ENCODE measurements around the gene KLHL33.

Gene KLHL33

DNA sequence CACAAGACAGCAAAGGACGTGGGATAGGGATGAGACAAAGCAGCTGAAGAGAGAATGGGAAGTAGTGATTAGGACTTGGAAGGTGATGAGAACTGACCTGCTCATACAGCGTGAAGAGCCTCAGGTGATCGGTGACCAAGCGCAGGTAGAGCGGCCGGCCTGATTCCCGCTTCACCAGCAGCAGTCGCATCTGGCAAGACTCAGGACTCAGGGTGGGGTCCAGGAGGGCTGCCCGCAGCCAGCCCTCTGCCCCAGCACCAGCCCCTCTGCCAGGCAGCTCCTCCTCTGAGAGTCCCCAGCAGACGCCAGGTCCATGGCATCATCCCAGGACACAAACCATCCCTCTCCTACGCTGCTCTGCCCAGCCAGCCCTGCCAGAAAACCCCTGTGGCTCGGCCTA, 53.4 kb downstream of the KLHL33 start:
- H3K4me1 ChIP-seq (ENCODE audit: insufficient read depth, low read length), result no peaks in the 10 kb centered on the region
- H3K9ac ChIP-seq (ENCODE audit: low read length), result no peak overlapping the region
- no peaks in the 10 kb centered on the region for H3K27me3 ChIP-seq (ENCODE audit: control insufficient read depth in 1 of 2, insufficient read depth in 2 of 2, low read length in 2 of 2)
- no peak overlapping the region for H3K4me3 ChIP-seq (ENCODE audit: low read depth in 1 of 2, low read length in 2 of 2)
- H3K9me3 ChIP-seq (ENCODE audit: low read length), result no peaks in the 10 kb centered on the region
- no peak overlapping the region for H3K27ac ChIP-seq (ENCODE audit: low read depth, low read length)
- H3K36me3 ChIP-seq (ENCODE audit: insufficient read depth, low read length), result peaks cover 95% of the 10 kb centered on the region

DNA sequence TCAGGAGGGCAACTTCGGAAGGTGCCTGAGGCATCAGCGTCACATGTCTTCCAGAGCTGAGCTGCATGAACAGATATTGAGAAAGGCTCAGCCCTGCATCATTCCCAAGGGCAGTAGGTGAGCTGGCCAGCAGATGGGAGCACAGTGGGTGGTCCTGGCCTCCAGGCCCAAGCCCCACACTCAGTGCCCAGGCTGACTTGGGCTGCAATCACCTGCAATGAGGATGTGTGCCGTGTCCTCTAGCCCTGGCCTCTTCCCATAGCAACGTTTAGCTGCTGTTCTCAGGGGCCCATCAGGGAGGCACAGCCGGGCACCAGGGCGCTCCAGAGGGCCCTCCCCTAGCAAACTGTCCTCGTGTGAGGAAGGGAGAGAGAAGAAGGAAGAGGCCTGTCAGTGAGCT, 54.6 kb downstream of the KLHL33 start:
- Histone ChIP-seq H3K4me3 (ENCODE audit: low read depth in 1 of 2, low read length in 2 of 2) (no peak overlapping the region), H3K9ac (ENCODE audit: low read length) (no peak overlapping the region), H3K36me3 (ENCODE audit: insufficient read depth, low read length) (peaks cover 90% of the 10 kb centered on the region), H3K27me3 (ENCODE audit: control insufficient read depth in 1 of 2, insufficient read depth in 2 of 2, low read length in 2 of 2) (no peaks in the 10 kb centered on the region), H3K27ac (ENCODE audit: low read depth, low read length) (no peak overlapping the region), H3K9me3 (ENCODE audit: low read length) (no peaks in the 10 kb centered on the region), H3K4me1 (ENCODE audit: insufficient read depth, low read length) (no peaks in the 10 kb centered on the region)

DNA sequence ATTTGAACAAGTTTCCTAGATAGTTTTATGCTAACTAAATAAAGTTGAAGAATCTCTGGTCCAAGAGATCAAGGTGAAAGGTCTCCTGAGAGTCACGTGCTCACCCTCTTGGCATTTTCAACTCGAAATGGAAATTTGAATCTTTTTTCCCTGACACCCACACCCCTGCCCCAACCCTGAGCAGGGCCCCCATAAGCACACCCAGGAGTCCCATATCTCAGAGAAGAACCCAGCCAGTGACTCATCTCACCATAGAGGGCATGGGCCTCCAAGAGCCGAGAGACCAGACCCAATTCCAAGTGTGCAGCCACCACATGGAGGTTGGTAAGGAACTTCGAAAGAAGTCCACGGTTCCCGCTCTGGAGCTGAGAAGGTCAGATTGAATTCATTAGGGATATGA, 55.3 kb downstream of the KLHL33 start:
- Histone ChIP-seq H3K4me1 (ENCODE audit: insufficient read depth, low read length) (no peaks in the 10 kb centered on the region), H3K9me3 (ENCODE audit: low read length) (no peaks in the 10 kb centered on the region), H3K9ac (ENCODE audit: low read length) (no peak overlapping the region), H3K4me3 (ENCODE audit: low read depth in 1 of 2, low read length in 2 of 2) (no peak overlapping the region), H3K27ac (ENCODE audit: low read depth, low read length) (no peak overlapping the region), H3K27me3 (ENCODE audit: control insufficient read depth in 1 of 2, insufficient read depth in 2 of 2, low read length in 2 of 2) (no peaks in the 10 kb centered on the region), H3K36me3 (ENCODE audit: insufficient read depth, low read length) (peaks cover 90% of the 10 kb centered on the region)

DNA sequence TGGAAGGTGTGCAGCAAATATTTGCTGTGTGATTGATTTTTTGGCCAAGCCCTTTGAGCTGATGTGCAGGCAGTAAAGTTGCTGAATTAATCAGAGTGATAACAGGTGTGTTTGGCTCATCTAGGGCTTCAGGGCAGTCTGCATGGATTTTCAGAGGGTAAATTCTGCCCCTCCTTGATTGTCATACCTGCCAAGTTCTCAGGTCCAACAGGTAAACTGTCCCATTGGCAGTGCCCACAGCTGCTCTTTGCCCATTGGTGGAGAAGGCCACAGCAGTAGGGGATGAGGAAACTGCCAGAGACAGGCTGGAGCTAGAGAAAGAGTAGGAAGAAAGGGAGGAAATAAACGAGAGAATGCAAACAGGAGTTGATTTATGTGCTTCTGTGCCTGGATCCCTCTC, 56.2 kb downstream of the KLHL33 start:
- H3K9ac ChIP-seq (ENCODE audit: low read length), result no peak overlapping the region
- H3K4me3 ChIP-seq (ENCODE audit: low read depth in 1 of 2, low read length in 2 of 2), result no peak overlapping the region
- no peaks in the 10 kb centered on the region for H3K9me3 ChIP-seq (ENCODE audit: low read length)
- H3K4me1 ChIP-seq (ENCODE audit: insufficient read depth, low read length), result no peaks in the 10 kb centered on the region
- no peak overlapping the region for H3K27ac ChIP-seq (ENCODE audit: low read depth, low read length)
- peaks cover 88% of the 10 kb centered on the region for H3K36me3 ChIP-seq (ENCODE audit: insufficient read depth, low read length)
- H3K27me3 ChIP-seq (ENCODE audit: control insufficient read depth in 1 of 2, insufficient read depth in 2 of 2, low read length in 2 of 2), result no peaks in the 10 kb centered on the region

DNA sequence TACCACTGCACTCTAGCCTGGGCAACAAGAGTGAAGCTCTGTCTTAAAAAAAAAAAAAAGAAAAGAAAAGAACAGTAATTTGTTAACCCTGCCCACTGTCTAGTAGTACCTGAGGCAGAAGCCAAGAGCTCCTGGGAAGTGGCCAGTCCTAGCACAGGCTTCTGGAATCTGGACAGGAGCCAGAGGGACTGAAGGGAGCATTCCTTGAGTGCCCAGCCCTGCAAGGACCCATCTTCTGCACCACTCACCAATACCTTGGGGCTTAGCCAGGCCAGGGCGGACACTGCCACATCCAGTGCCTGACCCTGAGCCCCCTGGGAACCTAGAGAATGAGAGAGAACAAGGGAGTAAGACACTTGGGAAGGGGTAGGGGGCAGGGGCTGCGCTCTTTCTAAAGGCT, 58.8 kb downstream of the KLHL33 start:
- H3K9me3 ChIP-seq (ENCODE audit: low read length), result no peaks in the 10 kb centered on the region
- H3K27me3 ChIP-seq (ENCODE audit: control insufficient read depth in 1 of 2, insufficient read depth in 2 of 2, low read length in 2 of 2), result no peaks in the 10 kb centered on the region
- no peaks in the 10 kb centered on the region for H3K4me1 ChIP-seq (ENCODE audit: insufficient read depth, low read length)
- no peak overlapping the region for H3K27ac ChIP-seq (ENCODE audit: low read depth, low read length)
- no peak overlapping the region for H3K9ac ChIP-seq (ENCODE audit: low read length)
- H3K4me3 ChIP-seq (ENCODE audit: low read depth in 1 of 2, low read length in 2 of 2), result no peak overlapping the region
- H3K36me3 ChIP-seq (ENCODE audit: insufficient read depth, low read length), result peaks cover 87% of the 10 kb centered on the region

DNA sequence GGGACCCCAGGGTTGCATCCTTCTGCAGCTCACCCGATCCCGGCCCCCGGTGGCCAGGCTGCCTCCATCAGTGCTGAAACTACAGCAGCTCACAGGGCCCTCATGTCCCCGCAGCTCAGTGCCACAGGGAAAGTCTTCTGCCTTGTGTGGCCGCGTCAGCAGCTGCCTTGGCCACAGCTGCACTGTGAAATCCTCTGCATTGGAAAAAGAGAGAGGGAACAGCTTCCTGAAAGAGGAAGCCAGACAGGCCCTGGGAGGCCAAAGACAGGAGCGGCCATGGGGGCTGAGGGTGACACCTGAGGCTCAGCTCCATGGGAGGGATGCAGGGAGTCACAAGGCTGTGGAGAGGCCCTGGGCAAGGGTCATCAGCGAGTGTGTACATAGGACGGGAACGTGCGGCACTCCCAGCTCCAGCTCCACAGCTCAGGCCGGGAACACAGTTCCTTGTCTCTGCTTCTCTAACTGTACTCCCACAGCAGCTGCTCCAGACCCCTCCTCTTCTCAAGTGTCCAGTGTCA, 59.8 kb downstream of the KLHL33 start:
- Histone ChIP-seq H3K4me3 (ENCODE audit: low read depth in 1 of 2, low read length in 2 of 2) (no peak overlapping the region), H3K27ac (ENCODE audit: low read depth, low read length) (no peak overlapping the region), H3K36me3 (ENCODE audit: insufficient read depth, low read length) (peaks cover 87% of the 10 kb centered on the region), H3K9ac (ENCODE audit: low read length) (no peak overlapping the region), H3K9me3 (ENCODE audit: low read length) (no peaks in the 10 kb centered on the region), H3K27me3 (ENCODE audit: control insufficient read depth in 1 of 2, insufficient read depth in 2 of 2, low read length in 2 of 2) (no peaks in the 10 kb centered on the region), H3K4me1 (ENCODE audit: insufficient read depth, low read length) (no peaks in the 10 kb centered on the region)
